Amygdala (tissue), 56 donors: ENCODE measurements around the gene TLL2.

ENCODE experiments used
- DNase-seq, 56 donors: peaks; one replicate each; lab custom pipeline; 2025; lab: John Stamatoyannopoulos, UW

Gene TLL2

DNA sequence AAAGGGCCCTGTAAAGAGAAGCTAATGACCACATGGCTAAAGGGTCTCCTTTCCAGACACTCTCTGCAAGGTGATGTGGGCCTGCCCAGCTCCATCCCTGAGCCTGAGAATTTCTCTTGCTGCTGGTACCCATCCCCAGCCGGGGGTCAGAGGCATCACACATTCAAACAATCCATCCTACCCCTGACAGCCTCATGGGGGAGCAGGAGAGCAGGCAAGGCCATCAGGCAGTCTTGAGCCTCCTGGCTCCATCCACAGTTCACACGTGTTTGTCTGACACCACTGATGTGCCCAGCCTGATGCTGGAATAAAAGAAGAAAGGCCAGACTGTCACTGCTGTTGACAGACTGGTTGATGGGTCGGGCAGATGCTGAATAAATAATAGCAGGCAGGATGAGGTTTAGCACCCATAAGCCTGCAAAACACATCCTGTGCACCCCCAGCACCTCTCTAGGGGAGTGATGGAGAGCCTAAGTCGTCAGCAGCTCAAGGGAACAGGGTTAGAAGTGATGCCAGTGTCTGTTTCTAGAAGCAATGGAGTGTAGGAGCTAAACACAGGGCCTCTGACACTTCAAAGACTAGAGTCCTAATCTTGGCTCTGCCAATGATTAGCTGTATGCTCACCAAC is 43.5 kb downstream of the TLL2 start:
- peak in 45 of 56 donors; percentile 3 to 75 (median 31) for DNase-seq

DNA sequence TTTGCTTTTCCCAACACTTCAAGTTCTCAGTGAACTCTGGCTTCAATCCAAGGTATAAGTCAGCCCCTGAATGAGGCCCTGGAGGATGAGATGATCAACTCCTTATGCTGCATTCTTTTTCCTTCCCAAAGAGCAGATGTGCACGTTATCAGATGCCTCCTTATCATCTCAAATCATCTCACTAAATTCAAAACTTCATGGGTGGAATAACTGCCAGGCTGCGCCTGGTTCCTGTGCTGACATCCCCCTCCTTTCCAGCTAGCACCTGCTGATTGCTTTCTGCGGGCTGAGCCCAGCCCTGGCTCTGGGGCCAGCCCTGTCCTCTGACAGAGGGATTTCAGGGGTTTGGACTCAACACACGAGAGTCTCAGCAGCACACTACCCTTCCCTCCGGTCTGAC is 44.9 kb downstream of the TLL2 start:
- DNase-seq = no peak

DNA sequence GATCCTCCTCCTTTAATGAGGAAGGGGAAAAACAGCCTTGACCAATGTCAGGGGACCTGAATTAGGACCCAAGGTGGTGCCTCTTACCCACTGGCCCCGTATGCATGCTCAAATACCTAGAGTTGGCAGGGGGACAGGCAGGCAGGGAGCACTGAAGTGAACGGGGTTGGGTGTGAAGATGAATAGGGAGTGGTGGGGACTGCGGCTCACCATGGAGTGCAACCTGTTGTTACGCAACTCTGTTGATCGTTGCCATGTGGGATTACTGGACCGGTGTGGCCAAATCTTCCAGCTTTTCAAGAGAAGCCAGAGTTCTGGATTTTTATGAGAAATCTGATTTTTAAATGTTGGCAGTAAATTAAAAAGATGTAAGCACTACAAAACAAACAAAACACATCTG is 48.1 kb downstream of the TLL2 start:
- DNase-seq = no peak

- DNase-seq = no peak
These were observed 50.2 kb downstream of the TLL2 start for GRCh38 chr10:96463562-96463961.

GRCh38 chr10:96462606-96463151 is 51.0 kb downstream of the TLL2 start:
- no peak for DNase-seq

- DNase-seq = no peak
These were observed 53.4 kb downstream of the TLL2 start for GRCh38 chr10:96460316-96460715.

GRCh38 chr10:96457341-96457740 is 56.4 kb downstream of the TLL2 start:
- no peak for DNase-seq

DNA sequence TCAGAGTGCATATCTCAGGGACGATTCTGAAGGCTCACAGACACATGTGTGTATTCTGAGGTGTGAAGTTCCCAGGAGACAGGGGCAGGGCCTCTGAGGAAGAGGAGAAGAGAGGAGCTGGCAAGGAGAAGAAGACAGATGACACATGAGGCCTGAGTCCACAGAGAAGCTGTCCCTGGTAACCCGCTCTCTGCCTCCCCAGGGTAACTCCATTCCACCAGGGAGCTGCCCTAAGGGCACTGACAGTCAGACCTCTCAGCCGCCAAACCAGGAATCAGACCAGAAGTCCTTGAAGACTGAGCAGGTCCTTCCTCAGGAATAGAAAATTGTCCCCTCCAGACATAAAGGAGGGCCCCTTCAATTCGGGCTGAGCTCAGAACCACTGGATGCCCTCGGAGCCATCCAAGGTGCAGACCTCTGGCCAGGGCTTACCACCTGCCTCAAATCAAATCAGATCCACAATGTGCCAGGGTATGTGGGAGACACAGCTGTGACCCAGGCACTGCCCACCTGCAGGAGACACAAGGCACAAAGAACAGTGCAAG is 57.4 kb downstream of the TLL2 start:
- no peak for DNase-seq

DNA sequence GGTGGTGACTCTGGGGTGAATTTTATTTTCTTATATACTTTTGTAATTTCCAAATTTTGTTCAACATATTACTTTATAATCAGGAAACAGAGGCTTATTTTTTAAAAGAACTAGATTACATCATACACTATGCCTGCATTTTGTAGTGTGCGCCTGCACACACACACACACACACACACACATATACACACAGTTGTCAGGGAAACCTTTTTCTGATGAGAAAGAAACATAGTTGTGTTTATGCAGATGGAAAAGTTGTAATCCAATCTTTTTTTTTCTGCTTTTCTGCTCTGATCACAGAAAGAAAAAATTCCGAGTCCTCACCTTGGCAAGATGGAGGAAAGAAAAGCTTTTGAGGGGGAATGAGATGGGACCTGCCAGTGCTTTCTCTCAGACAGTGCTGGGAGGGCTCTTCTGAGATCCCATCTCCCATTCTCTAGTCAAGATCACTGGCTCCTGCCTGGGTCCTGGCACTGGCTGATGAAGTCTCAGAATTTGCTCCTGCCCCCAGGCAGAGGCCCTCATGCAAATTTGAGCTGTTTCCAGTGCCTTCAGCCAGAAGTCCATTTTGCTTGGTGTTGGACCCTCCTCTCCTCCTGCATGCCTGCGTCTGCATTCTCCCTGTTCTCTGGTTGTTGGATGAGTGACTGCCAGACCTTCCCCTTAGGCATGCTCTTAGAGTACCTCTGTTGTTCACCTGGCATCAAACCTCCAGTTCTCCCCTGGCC is 59.7 kb downstream of the TLL2 start:
- DNase-seq = peak in 1 of 56 donors; percentile 5

- DNase-seq = no peak
These were observed 61.1 kb downstream of the TLL2 start for GRCh38 chr10:96452494-96453153.

DNA sequence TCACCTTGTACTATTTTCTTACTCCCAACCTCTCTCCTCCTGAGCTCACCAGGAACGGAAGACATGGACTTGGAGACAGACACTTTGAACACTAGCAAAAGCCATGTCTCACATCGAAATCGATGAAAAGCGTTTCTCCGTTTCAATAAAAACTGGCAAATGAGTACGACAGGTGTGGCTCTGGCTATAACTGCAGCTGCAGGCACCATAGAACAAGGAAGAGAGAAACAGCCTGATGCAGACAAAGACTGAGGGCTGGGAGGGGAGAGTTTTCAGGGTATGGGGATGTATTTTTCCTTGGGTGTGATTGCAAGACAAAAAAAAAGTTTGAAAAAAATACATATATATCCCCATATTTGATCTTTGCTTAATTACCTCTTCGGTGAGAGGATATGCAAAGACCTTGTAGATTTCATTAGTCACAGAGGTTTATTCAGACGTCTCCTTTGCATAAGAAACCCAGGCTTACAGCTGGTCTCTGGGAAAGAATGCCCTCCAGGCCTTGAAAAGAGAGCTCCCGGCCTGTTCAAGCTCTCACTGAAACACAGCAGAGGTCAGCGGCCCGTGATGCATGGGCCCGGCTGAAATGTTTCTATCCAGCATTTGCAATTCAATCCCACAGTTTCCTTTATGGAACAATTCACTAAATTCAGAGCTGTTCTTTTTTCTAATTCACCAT is 63.1 kb downstream of the TLL2 start:
- DNase-seq = peak in 1 of 56 donors; percentile 9

DNA sequence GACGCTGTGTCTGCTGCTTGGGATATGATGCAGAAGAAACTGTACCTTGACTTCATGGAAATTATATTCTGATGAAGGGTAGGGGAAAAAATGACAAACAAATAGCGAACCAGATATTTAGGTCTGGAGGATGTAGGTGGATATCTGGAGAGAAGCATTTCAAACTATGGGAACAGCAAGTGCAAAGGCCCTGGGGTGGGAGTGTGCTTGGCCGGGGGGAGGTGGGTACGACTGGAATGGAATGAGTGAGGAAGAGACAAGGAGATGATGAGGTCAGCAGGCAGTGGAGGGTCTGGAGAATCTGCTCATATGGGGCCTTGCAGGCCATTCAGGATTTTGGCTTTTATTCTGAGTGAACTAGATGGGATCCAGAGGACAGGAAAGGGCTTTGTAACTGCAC is 65.2 kb downstream of the TLL2 start:
- no peak for DNase-seq

DNA sequence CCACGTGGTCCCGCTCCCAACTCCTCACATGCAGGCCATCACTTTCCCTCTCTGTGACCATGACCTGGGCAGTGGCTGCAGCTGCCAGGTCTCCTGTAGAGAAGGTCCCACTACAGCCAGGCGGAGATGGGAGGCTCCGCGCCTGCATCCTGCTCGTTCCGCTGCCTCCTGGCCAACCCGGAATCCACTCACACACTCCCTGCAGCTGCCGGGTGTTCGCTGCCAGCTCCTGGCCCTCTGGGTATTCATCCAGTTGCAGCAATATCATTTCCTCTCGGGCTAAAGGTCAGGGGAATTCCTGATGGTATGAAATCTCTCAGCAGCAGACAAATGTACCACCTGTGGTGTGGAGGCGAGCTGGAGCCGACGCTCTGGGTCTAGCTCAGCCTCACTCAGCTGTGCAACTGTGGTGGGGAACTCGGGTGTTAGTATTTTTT is 65.7 kb downstream of the TLL2 start:
- DNase-seq = no peak

DNA sequence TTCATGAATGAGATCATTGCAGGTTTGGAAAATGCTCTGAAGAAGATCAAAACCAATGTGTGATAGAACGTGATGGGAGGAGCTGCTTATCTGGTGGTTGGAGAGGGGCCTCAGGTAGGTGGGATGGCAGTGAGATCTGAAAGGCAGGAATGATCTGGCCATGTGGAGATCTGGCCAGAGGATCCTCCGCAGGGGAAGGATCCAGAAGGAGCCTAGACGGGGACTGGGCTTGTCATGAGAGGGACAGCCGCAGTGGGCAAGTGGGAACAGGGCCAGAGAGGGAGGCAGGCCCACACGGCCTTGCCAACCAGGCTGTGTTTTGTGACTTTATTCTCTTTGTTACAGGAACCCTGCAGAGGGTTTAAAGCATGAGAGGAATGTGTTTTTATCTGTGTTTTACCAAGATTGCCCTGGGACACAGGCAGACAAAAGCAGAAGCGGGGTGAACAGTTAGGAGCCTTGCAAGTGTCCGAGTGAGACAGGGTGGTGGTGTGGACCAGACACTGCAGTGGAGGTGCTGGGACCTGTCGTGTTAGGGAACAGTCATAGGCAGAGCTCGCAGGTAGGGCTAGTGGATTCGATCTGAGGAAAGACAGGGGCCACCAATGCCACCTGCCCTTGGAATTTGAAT is 66.6 kb downstream of the TLL2 start:
- no peak for DNase-seq

- DNase-seq = no peak
These were observed 71.6 kb downstream of the TLL2 start for GRCh38 chr10:96441987-96442643.

- no peak for DNase-seq
These were observed 72.3 kb downstream of the TLL2 start for GRCh38 chr10:96441322-96441885.

DNA sequence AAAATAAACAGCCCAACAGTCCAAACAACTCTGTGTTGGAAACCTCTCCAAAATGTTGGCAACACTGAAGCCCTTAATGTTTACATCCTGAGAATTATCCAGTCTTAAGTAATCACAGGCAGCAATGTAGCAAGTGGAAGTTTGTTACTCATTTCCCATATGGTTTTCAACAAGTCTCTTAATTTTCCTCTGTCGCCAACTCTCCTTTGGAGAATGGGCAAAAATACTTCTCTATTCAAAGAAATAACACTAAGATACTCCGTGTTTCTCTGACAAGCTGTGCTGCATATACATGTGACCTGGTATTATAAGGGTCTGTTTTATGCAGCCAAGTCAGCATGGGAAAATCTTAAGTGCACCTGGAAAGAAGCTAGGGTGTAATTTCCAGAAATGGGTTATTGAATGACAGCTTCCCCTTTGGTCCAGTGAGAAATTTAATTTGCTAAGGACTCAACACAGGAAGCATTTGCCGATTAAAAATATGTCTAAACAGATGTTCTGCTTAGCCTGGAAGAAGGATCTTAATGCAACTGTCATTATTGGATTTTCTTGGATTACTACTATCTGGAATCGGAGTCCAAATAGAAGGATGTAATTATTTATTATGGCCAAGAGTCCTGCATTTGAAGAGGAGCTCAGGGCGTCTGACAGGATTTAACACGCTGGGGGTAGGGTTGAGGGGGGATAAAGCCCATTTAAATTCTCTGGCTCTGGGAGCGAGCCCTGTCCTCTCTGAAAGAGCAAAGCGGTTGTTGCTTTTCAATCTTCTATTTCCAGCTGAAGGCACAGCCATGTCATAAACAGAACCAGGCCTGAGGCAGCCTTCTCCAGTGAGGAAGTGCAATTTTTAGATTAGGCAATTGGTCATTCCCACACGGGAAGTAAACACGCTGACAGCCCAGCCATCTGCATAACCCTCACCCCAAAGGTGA is 73.1 kb downstream of the TLL2 start:
- DNase-seq = no peak

- DNase-seq = no peak
These were observed 74.0 kb downstream of the TLL2 start for GRCh38 chr10:96439725-96440124.
